Lower leg skin (tissue), 4 donors: Measurements from ENCODE around the gene GSK3A. TPM values are rescaled to one million over a fixed set of nuclear protein-coding genes. Genes with fewer than 3 reads are reported as not detected.

ENCODE experiments used
- DNase-seq, 2 donors: peaks; one replicate each; pipeline ENCODE4 v3.0.0-alpha.2; 2019; ENCODE audit warnings: low spot score in 2 of 2
- H3K4me3 ChIP-seq: fragments of 200-600 bp; sonication (generic); 2 replicates; pipeline ENCODE4 v1.5.1; 2017; ENCODE audit warnings: mild to moderate bottlenecking, low read depth; ENCODE audit not compliant: poor library complexity, severe bottlenecking
- POLR2A ChIP-seq, 2 donors: fragments of 450-650 bp; IDR thresholded peaks; one replicate each; pipeline ENCODE4 v1.6.1; 2016 to 2017; ENCODE audit warnings: antibody characterized with exemption in 2 of 2, mild to moderate bottlenecking in 1 of 2, moderate library complexity in 1 of 2
- WGBS, 2 donors: methylation state at CpG; one replicate each; pipeline ENCODE4 v1.1.5; 2018; 5-methylcytosine and 5-hydroxymethylcytosine counted together
- intact Hi-C: fragments of 100-400 bp; cut with DNase I; formaldehyde crosslinking; loops from one replicate; pipeline ENCODE4 v1.15.0; 2023; ENCODE audit warnings: low total_unique reads
- total RNA-seq, 4 donors: library from RNA; depleted of rRNA; stranded (reverse); fragments of >200 nt; gene quantifications; one replicate each; pipeline ENCODE4 v1.1.0, GENCODE V29; 2016
- TF ChIP-seq, protein P1 (sequence below), 3 donors: fragments of 450-650 bp; IDR thresholded peaks; one replicate each; pipeline ENCODE4 v1.5.1; 2016; ENCODE audit warnings: antibody characterized with exemption in 3 of 3, mild to moderate bottlenecking in 3 of 3, moderate library complexity in 2 of 3

GSK3A gene
- 10 to 100 TPM; 31.4 to 42.0 (median 34.1) TPM for total RNA-seq

GRCh38 chr19:42242512-42243409 lies at the start of gene GSK3A:
Gene GSK3A, minus strand, starts transcription at chr19:42242602. Its CDS starts 137 bp downstream, at chr19:42242465.
- TF ChIP-seq, protein P1, sequence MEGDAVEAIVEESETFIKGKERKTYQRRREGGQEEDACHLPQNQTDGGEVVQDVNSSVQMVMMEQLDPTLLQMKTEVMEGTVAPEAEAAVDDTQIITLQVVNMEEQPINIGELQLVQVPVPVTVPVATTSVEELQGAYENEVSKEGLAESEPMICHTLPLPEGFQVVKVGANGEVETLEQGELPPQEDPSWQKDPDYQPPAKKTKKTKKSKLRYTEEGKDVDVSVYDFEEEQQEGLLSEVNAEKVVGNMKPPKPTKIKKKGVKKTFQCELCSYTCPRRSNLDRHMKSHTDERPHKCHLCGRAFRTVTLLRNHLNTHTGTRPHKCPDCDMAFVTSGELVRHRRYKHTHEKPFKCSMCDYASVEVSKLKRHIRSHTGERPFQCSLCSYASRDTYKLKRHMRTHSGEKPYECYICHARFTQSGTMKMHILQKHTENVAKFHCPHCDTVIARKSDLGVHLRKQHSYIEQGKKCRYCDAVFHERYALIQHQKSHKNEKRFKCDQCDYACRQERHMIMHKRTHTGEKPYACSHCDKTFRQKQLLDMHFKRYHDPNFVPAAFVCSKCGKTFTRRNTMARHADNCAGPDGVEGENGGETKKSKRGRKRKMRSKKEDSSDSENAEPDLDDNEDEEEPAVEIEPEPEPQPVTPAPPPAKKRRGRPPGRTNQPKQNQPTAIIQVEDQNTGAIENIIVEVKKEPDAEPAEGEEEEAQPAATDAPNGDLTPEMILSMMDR (IDR thresholded peaks at IDR 0.05): no peak
- TF ChIP-seq POLR2A (IDR thresholded peaks at IDR 0.05): no peak
- H3K4me3 ChIP-seq: peak within 1 kb of the TSS; percentile 81
- DNase-seq: peak; percentile 99 to 100
- WGBS, 2 donors: 1% methylated on average over 35 to 64 of the region's 76 CpGs
- intact Hi-C loops: loop anchor here (10.0 kb wide), 1 partner anchor 52 kb away; no protein-coding TSS in a partner anchor

DNA sequence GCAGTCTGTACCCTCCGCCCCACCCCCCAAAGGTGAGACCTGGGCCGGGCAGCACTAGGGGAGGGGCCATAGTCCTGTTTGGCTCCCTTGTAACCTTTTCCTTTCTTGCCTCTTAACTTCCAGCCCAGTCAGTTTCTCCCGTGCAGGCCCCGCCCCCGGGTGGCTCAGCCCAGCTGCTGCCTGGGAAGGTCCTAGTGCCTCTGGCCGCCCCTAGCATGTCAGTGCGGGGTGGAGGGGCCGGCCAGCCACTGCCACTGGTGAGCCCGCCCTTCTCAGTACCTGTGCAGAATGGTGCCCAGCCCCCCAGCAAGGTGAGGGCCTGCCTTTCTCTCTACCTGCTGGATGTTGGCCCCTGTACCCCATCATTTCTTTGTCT lies 49.0 kb upstream of the GSK3A start:
- WGBS, 2 donors: 56 to 60% methylated on average over 9 of the region's 9 CpGs
- intact Hi-C loops: loop anchor here (10.0 kb wide), 1 partner anchor 47 kb away; the partner anchor contains the start of gene GSK3A
- DNase-seq: no peak
- no peak overlapping the region for H3K4me3 ChIP-seq
- TF ChIP-seq, protein P1 (IDR thresholded peaks at IDR 0.05): no peak
- TF ChIP-seq POLR2A (IDR thresholded peaks at IDR 0.05): no peak

- no peak for DNase-seq
These were observed 48.4 kb upstream of the GSK3A start for GRCh38 chr19:42290523-42291434.

DNA sequence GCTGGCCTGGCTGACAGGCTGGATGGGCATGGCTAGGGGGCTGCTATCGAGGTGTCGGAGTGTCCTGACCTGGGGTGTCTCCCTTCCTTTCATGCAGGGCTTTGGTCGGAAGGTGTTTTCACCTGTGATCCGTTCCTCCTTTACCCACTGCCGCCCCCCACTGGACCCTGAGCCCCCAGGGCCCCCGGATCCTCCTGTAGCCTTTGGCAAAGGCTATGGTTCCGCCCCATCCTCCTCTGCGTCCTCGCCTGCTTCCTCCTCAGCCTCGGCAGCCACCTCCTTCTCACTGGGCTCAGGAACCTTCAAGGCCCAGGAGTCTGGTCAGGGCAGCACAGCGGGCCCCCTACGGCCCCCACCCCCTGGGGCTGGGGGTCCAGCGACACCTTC lies 47.7 kb upstream of the GSK3A start:
- intact Hi-C loops: loop anchor here (10.0 kb wide), 1 partner anchor 45 kb away; the partner anchor contains the start of gene GSK3A
- 84 to 85% methylated on average over 13 of the region's 13 CpGs for WGBS, 2 donors
- no peak overlapping the region for H3K4me3 ChIP-seq
- TF ChIP-seq, protein P1 (IDR thresholded peaks at IDR 0.05): no peak
- TF ChIP-seq POLR2A (IDR thresholded peaks at IDR 0.05): no peak
- no peak for DNase-seq

More at GRCh38 chr19:42290523-42291434, 48.4 kb upstream of the GSK3A start:
- WGBS, 2 donors: 83 to 93% methylated on average over 18 to 22 of the region's 31 CpGs
- TF ChIP-seq, protein P1 (IDR thresholded peaks at IDR 0.05): no peak
- TF ChIP-seq POLR2A (IDR thresholded peaks at IDR 0.05): no peak
- H3K4me3 ChIP-seq: no peak overlapping the region
- intact Hi-C loops: loop anchor here (10.0 kb wide), 1 partner anchor 46 kb away; the partner anchor contains the start of gene GSK3A

- no peak overlapping the region for H3K4me3 ChIP-seq
- WGBS, 2 donors: 88 to 89% methylated on average over 6 to 8 of the region's 8 CpGs
- no peak for DNase-seq
- TF ChIP-seq, protein P1 (IDR thresholded peaks at IDR 0.05): no peak
- no peak for TF ChIP-seq POLR2A (IDR thresholded peaks at IDR 0.05)
- intact Hi-C loops: loop anchor here (10.0 kb wide), 1 partner anchor 45 kb away; the partner anchor contains the start of gene GSK3A
These were observed 47.2 kb upstream of the GSK3A start for GRCh38 chr19:42289556-42290041.
